SJCRH30 (cell line): Measurements from ENCODE around the gene DAGLA. TPM values are rescaled to one million over a fixed set of nuclear protein-coding genes. Genes with fewer than 3 reads are reported as not detected.
A peak's percentile ranks its signal among the peaks of the same experiment; 100 is the strongest.

Source experiments
- DNase-seq, 2 experiments: peaks; one replicate each; pipeline ENCODE4 v3.0.0-alpha.2; 2015 to 2020
- H3K27ac ChIP-seq: fragments of 250-450 bp; sonication (Bioruptor Pico); 2 replicates; pipeline ENCODE4 v1.5.1; 2020; ENCODE audit warnings: mild to moderate bottlenecking, moderate library complexity
- H3K27me3 ChIP-seq: fragments of 250-450 bp; sonication (Bioruptor Pico); 2 replicates; pipeline ENCODE4 v1.5.1; 2020; ENCODE audit warnings: mild to moderate bottlenecking, moderate library complexity
- H3K36me3 ChIP-seq: fragments of 250-450 bp; sonication (Bioruptor Pico); 2 replicates; pipeline ENCODE4 v1.5.1; 2020; ENCODE audit warnings: mild to moderate bottlenecking, moderate library complexity
- H3K4me1 ChIP-seq: fragments of 250-450 bp; sonication (Bioruptor Pico); 2 replicates; pipeline ENCODE4 v1.5.1; 2020; ENCODE audit warnings: mild to moderate bottlenecking, moderate library complexity
- H3K4me3 ChIP-seq: fragments of 250-450 bp; sonication (Bioruptor Pico); 2 replicates; pipeline ENCODE4 v1.5.1; 2020; ENCODE audit warnings: mild to moderate bottlenecking, moderate library complexity
- H3K9me3 ChIP-seq: fragments of 250-450 bp; sonication (Bioruptor Pico); replicated peaks from 2 replicates; pipeline ENCODE4 v1.5.1; 2020; ENCODE audit warnings: mild to moderate bottlenecking, moderate library complexity
- total RNA-seq: library from RNA; depleted of rRNA; stranded (reverse); fragments of >200 nt; shearing (Covaris generic); gene quantifications from 2 replicates; pipeline ENCODE4 v1.2.3, GENCODE V29; 2014

Gene DAGLA
- total RNA-seq, 1 experiment from 2014 or later, result 2.5 TPM

DNA sequence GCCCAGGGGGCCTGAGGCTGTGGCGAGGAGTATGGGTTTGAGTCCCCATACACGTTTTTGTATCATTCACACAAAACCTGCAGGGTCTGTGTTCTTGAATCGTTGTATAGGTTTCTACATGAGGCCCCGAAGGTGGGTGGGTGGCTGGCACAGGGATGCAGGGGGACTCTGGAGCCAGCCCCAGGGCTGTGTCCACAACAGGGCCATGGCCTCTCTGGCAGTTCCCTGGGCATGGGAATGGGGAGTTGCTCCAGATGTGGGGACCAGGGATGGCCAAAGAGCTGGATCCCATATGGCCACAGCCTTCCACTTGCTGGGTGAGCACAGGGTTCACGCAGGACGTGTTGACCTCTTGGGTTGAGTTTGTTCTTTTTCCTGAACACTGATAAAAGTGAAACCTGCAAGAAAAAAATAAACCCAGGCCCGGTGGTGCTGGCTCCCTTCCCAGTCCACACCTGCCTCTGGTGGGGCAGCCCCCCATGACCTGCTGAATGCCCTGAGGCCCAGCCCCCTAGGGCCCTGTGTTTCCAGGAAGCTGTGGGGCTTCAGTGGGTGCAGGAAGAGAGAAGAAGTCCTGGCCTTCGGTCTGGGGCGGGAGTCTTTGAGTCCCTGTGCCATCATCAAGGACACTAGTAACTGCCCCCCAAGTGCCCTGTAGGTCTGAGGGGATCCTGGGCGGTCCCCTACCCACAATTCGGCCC lies 88.3 kb downstream of the DAGLA start:
- H3K9me3 ChIP-seq, result no peaks in the 10 kb centered on the region
- H3K36me3 ChIP-seq, result no peaks in the 10 kb centered on the region
- no peaks in the 10 kb centered on the region for H3K27me3 ChIP-seq
- no peak overlapping the region for H3K4me3 ChIP-seq
- H3K27ac ChIP-seq, result no peak overlapping the region
- H3K4me1 ChIP-seq, result peaks cover 24% of the 10 kb centered on the region; the same call in 1 of the 2 replicates
- DNase-seq, result no peak

- DNase-seq, result no peak
- no peaks in the 10 kb centered on the region for H3K27me3 ChIP-seq
Observed at GRCh38 chr11:61769169-61769920, 89.2 kb downstream of the DAGLA start.

GRCh38 chr11:61769946-61770683 lies 89.9 kb downstream of the DAGLA start:
- H3K27ac ChIP-seq, result no peak overlapping the region
- H3K9me3 ChIP-seq, result no peaks in the 10 kb centered on the region
- no peak overlapping the region for H3K4me3 ChIP-seq
- no peaks in the 10 kb centered on the region for H3K27me3 ChIP-seq
- DNase-seq, result no peak
- no peaks in the 10 kb centered on the region for H3K36me3 ChIP-seq
- H3K4me1 ChIP-seq, result peaks cover 24% of the 10 kb centered on the region; the same call in 1 of the 2 replicates

More at GRCh38 chr11:61769169-61769920, 89.2 kb downstream of the DAGLA start:
- H3K9me3 ChIP-seq, result no peaks in the 10 kb centered on the region
- no peaks in the 10 kb centered on the region for H3K36me3 ChIP-seq
- peaks cover 24% of the 10 kb centered on the region; the same call in 1 of the 2 replicates for H3K4me1 ChIP-seq
- no peak overlapping the region for H3K27ac ChIP-seq
- H3K4me3 ChIP-seq, result no peak overlapping the region

- Histone ChIP-seq H3K4me1 (peaks cover 19% of the 10 kb centered on the region; the same call in 1 of the 2 replicates), H3K27ac (no peak overlapping the region), H3K9me3 (no peaks in the 10 kb centered on the region), H3K4me3 (no peak overlapping the region), H3K36me3 (no peaks in the 10 kb centered on the region), H3K27me3 (no peaks in the 10 kb centered on the region)
- no peak for DNase-seq
Observed at GRCh38 chr11:61771195-61771894, 91.2 kb downstream of the DAGLA start.

DNA sequence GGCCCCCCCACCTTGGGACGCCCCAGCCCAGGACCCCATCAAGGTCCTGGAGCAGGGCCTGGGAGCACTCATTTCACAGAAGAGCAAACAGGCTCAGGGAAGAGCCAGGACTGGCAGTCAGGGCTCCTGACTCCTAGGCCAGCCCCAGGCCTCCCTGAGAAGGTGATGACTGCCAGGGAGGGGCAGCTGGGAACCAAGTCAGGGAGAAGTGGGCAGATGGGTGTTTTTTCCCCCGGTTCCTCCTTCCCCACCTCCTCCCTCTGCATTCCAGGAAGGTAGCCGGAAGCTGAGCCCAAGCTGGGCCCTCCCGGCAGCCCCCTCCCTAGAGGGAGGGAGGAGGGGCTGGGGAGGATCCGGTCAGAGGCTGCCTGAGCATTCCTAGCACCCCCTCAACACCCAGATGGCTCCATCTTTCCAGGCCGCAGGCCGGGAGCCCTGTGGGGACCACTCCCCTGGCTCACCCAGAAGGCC lies 91.8 kb downstream of the DAGLA start:
- Histone ChIP-seq H3K27me3 (no peaks in the 10 kb centered on the region), H3K4me1 (peaks cover 13% of the 10 kb centered on the region; the same call in 1 of the 2 replicates), H3K36me3 (no peaks in the 10 kb centered on the region), H3K4me3 (no peak overlapping the region), H3K9me3 (no peaks in the 10 kb centered on the region), H3K27ac (no peak overlapping the region)
- no peak for DNase-seq

DNA sequence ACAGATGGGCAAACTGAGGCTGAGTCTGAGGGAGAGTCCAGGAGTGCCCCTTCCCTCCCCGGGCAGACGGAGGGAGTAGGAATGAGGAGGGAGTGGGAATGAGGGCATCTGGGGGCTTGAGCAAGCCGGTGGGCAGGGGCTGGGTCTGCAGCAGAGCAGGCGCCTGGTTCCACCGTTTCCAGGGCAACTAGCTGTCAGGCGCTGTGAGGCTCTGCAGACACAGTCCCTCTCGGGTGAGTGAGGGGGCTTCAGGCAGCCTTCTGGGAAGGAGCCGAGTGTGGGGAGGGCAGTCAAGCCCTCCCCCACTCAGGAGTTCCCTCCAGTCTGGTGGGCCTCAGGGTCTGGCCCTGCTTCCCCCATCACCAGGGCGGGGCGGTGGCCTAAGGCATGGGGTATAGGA lies 93.2 kb downstream of the DAGLA start:
- H3K9me3 ChIP-seq, result no peaks in the 10 kb centered on the region
- H3K27ac ChIP-seq, result no peak overlapping the region
- DNase-seq, result no peak

GRCh38 chr11:61773809-61774208 lies 93.6 kb downstream of the DAGLA start:
- Histone ChIP-seq H3K27me3 (no peaks in the 10 kb centered on the region), H3K36me3 (no peaks in the 10 kb centered on the region), H3K9me3 (no peaks in the 10 kb centered on the region), H3K4me1 (peaks cover 13% of the 10 kb centered on the region; the same call in 1 of the 2 replicates), H3K4me3 (no peak overlapping the region), H3K27ac (no peak overlapping the region)
- DNase-seq, result no peak

More for the DNA sequence above, 93.2 kb downstream of the DAGLA start:
- no peaks in the 10 kb centered on the region for H3K27me3 ChIP-seq
- H3K36me3 ChIP-seq, result no peaks in the 10 kb centered on the region
- peaks cover 13% of the 10 kb centered on the region; the same call in 1 of the 2 replicates for H3K4me1 ChIP-seq
- H3K4me3 ChIP-seq, result no peak overlapping the region

GRCh38 chr11:61774411-61774810 lies 94.2 kb downstream of the DAGLA start:
- Histone ChIP-seq H3K27ac (no peak overlapping the region), H3K36me3 (no peaks in the 10 kb centered on the region), H3K4me3 (no peak overlapping the region), H3K9me3 (no peaks in the 10 kb centered on the region), H3K27me3 (no peaks in the 10 kb centered on the region), H3K4me1 (peaks cover 9% of the 10 kb centered on the region; the same call in 1 of the 2 replicates)
- no peak for DNase-seq

- Histone ChIP-seq H3K4me1 (peaks cover 3% of the 10 kb centered on the region; the same call in 1 of the 2 replicates), H3K4me3 (no peak overlapping the region), H3K27ac (no peak overlapping the region), H3K9me3 (no peaks in the 10 kb centered on the region), H3K36me3 (no peaks in the 10 kb centered on the region), H3K27me3 (no peaks in the 10 kb centered on the region)
- DNase-seq, result no peak
Observed at GRCh38 chr11:61775106-61775505, 94.9 kb downstream of the DAGLA start.

DNA sequence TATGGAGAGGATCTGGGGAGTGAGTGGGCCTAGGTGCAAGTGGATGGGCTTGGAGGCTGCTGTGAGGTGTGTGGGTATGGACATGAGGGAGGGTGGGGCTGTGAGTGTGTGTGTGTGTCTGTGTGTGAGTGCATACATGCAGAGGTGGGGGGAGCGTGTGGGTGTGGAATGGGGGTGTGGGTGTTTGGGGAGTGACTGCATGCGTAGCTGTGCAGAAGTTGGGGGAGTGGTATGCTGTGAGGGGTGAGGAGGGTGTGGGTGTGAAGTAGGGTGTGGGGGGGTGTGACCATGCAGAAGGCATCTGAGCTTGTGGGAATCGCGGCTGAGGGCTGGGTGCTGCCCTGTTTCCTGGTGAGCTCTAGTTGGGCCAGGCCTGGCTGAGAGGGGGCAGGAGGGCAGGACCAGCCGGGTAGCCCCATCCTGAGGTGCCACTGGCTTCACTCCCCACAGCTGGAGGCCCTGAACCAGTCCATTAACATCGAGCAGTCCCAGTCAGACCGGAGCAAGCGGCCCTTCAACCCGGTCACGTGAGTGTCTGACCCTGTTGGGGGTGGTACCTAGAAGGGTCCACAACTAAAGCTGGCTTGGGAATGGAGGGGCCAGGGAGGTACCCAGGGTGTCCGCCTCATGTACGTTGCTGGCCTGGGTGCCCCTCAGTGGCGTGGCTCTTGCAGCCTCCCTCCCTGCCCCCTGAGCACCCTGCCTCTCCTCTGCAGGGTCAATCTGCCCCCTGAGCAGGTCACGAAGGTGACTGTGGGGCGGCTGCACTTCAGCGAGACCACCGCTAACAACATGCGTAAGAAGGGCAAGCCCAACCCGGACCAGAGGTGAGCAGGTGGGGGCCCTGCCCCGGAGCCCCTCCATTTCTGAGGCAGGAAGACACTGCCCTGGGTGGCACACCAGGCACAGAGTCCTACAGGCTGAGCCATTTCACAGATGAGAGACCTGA lies 95.7 kb downstream of the DAGLA start:
- DNase-seq, result no peak

GRCh38 chr11:61776561-61777075 lies 96.4 kb downstream of the DAGLA start:
- Histone ChIP-seq H3K27me3 (no peaks in the 10 kb centered on the region), H3K9me3 (no peaks in the 10 kb centered on the region), H3K4me3 (no peak overlapping the region), H3K36me3 (no peaks in the 10 kb centered on the region), H3K27ac (no peak overlapping the region), H3K4me1 (peaks cover 9% of the 10 kb centered on the region; the same call in 1 of the 2 replicates)
- DNase-seq, result peak; percentile 50 to 66

More for the DNA sequence above, 95.7 kb downstream of the DAGLA start:
- H3K9me3 ChIP-seq, result no peaks in the 10 kb centered on the region
- no peaks in the 10 kb centered on the region for H3K27me3 ChIP-seq
- H3K36me3 ChIP-seq, result no peaks in the 10 kb centered on the region
- peaks cover 3% of the 10 kb centered on the region; the same call in 1 of the 2 replicates for H3K4me1 ChIP-seq
- no peak overlapping the region for H3K4me3 ChIP-seq
- no peak overlapping the region for H3K27ac ChIP-seq

DNA sequence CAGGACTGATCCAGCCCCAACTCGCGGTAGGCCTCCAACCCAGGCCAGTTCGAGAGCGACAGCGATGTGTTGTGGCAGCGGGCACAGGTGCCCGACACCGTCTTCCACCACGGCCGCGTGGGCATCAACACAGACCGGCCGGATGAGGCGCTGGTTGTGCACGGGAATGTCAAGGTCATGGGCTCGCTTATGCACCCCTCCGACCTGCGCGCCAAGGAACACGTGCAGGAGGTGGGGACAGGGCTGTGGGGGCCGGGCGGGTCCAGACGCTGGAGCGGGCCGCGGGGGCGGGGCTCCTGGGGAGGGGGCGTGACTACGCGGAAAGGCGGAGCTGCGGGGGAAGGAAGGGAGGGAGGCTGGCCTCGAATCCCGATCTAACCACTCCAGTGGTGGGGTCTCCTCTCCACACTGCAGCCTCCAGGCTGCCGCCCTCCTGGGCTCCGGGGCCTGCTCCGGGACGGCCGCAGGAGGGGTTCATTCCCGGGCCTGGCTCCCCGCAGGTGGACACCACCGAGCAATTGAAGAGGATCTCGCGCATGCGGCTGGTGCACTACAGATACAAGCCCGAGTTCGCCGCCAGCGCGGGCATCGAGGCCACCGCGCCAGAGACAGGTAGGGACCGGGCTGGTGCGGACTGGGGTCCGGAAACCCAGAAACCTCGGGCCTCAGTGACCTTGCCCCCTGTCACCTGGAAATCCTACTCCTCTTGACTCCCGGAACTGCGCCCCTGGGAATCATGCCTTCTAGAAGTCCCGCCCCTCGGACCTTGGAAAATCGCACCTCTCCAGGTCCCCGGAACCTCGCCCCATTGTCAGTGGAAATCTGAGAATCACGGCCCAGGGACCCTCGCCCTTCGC lies 97.3 kb downstream of the DAGLA start:
- H3K27ac ChIP-seq, result no peak overlapping the region
- H3K4me3 ChIP-seq, result no peak overlapping the region
- H3K27me3 ChIP-seq, result no peaks in the 10 kb centered on the region
- DNase-seq, result no peak
- no peaks in the 10 kb centered on the region for H3K9me3 ChIP-seq
- peaks cover 14% of the 10 kb centered on the region for H3K4me1 ChIP-seq
- H3K36me3 ChIP-seq, result no peaks in the 10 kb centered on the region
